ENCODE results near the gene PKN1. TPM values are rescaled to one million over a fixed set of nuclear protein-coding genes. Genes with fewer than 3 reads are reported as not detected.
A peak's percentile ranks its signal among the peaks of the same experiment; 100 is the strongest.
"Not testable (repeated sequence)": the region's sequence is repeated elsewhere in the genome, so short reads cannot be mapped to it uniquely, and the experiment has no call there.

Gene PKN1
- total RNA-seq, 1 donor, result 177 TPM

GRCh38 chr19:14452303-14452702 lies 19.2 kb downstream of the PKN1 start:
- DNase-seq (ENCODE audit: low read depth in 2 of 3, low spot score in 2 of 3), result not testable (repeated sequence)

- no peak for DNase-seq (ENCODE audit: low read depth in 2 of 3, low spot score in 2 of 3)
These were observed 26.6 kb downstream of the PKN1 start for GRCh38 chr19:14459703-14460102.

GRCh38 chr19:14460935-14461334 lies 27.8 kb downstream of the PKN1 start:
- DNase-seq (ENCODE audit: low read depth in 2 of 3, low spot score in 2 of 3), result no peak

GRCh38 chr19:14462401-14462800 lies 29.3 kb downstream of the PKN1 start:
- not testable (repeated sequence) for DNase-seq (ENCODE audit: low read depth in 2 of 3, low spot score in 2 of 3)

- no peak for DNase-seq (ENCODE audit: low read depth in 2 of 3, low spot score in 2 of 3)
These were observed 30.6 kb downstream of the PKN1 start for GRCh38 chr19:14463747-14464146.

- no peak for DNase-seq (ENCODE audit: low read depth in 2 of 3, low spot score in 2 of 3)
These were observed 34.3 kb downstream of the PKN1 start for GRCh38 chr19:14467391-14467790.

- DNase-seq (ENCODE audit: low read depth in 2 of 3, low spot score in 2 of 3), result peak in 1 of 3 donors; percentile 45
These were observed 34.7 kb downstream of the PKN1 start for GRCh38 chr19:14467816-14468215.

- DNase-seq (ENCODE audit: low read depth in 2 of 3, low spot score in 2 of 3), result no peak
These were observed 37.1 kb downstream of the PKN1 start for GRCh38 chr19:14470031-14470876.

GRCh38 chr19:14471436-14472187 lies 38.5 kb downstream of the PKN1 start:
- DNase-seq (ENCODE audit: low read depth in 2 of 3, low spot score in 2 of 3), result no peak

GRCh38 chr19:14472202-14472938 lies 39.3 kb downstream of the PKN1 start:
- DNase-seq (ENCODE audit: low read depth in 2 of 3, low spot score in 2 of 3), result peak; percentile 70 to 80 (median 77)

- DNase-seq (ENCODE audit: low read depth in 2 of 3, low spot score in 2 of 3), result no peak
These were observed 40.2 kb downstream of the PKN1 start for GRCh38 chr19:14473073-14473977.

- DNase-seq (ENCODE audit: low read depth in 2 of 3, low spot score in 2 of 3), result no peak
These were observed 41.0 kb downstream of the PKN1 start for GRCh38 chr19:14473978-14474578.

- no peak for DNase-seq (ENCODE audit: low read depth in 2 of 3, low spot score in 2 of 3)
These were observed 41.7 kb downstream of the PKN1 start for GRCh38 chr19:14474827-14475226.

- peak in 1 of 3 donors; percentile 47 for DNase-seq (ENCODE audit: low read depth in 2 of 3, low spot score in 2 of 3)
These were observed 42.4 kb downstream of the PKN1 start, which contains the start of gene PTGER1 for GRCh38 chr19:14475251-14476073. Gene PTGER1 (minus strand): TSS chr19:14475354. CDS start chr19:14474320, 1,034 bp downstream.

- no peak for DNase-seq (ENCODE audit: low read depth in 2 of 3, low spot score in 2 of 3)
These were observed 43.2 kb downstream of the PKN1 start for GRCh38 chr19:14476327-14476672.

- no peak for DNase-seq (ENCODE audit: low read depth in 2 of 3, low spot score in 2 of 3)
These were observed 43.7 kb downstream of the PKN1 start for GRCh38 chr19:14476673-14477401.

GRCh38 chr19:14477418-14478112 lies 44.5 kb downstream of the PKN1 start:
- DNase-seq (ENCODE audit: low read depth in 2 of 3, low spot score in 2 of 3), result no peak
